ENCODE data around the gene DKK3. TPM values are rescaled to one million over a fixed set of nuclear protein-coding genes. Genes with fewer than 3 reads are reported as not detected.
A peak's percentile ranks its signal among the peaks of the same experiment; 100 is the strongest.

Gene DKK3
- total and polyA plus RNA-seq, 5 donors from 2014 or later: 0.25 to 4.6 (median 1.8) TPM; not detected in 1

GRCh38 chr11:12017243-12017678 is 8.8 kb upstream of the DKK3 start:
- no peak for ATAC-seq (ENCODE audit: low read depth in 2 of 2)
- Histone ChIP-seq H3K27me3 (ENCODE audit: control insufficient read depth, insufficient read depth, low read length) (peaks cover 10% of the 10 kb centered on the region), H3K9me3 (ENCODE audit: control insufficient read depth in 2 of 2, low read length in 2 of 2) (no peaks in the 10 kb centered on the region), H3K36me3 (ENCODE audit: control insufficient read depth, insufficient read depth, low read length) (no peaks in the 10 kb centered on the region), H3K4me3 (ENCODE audit: low read depth, low read length) (no peak overlapping the region), H3K27ac (ENCODE audit: insufficient read depth, low read length, poor library complexity, severe bottlenecking) (no peak overlapping the region), H3K4me1 (ENCODE audit: control insufficient read depth, insufficient read depth, low read length, poor library complexity, severe bottlenecking) (no peaks in the 10 kb centered on the region)
- Mint-ChIP-seq H3K27me3 (peaks cover 50% of the 10 kb centered on the region), H3K27ac (no peak overlapping the region), H3K4me3 (no peak overlapping the region), H3K4me1 (no peaks in the 10 kb centered on the region), H3K36me3 (no peaks in the 10 kb centered on the region), H3K9me3 (peaks cover 0 to 3% (median 0%) of the 10 kb centered on the region in 7 donors)
- DNase-seq: no peak

GRCh38 chr11:12016246-12016645 is 7.8 kb upstream of the DKK3 start:
- no peaks in the 10 kb centered on the region for H3K9me3 ChIP-seq (ENCODE audit: control insufficient read depth in 2 of 2, low read length in 2 of 2)
- Mint-ChIP-seq H3K4me1 (no peaks in the 10 kb centered on the region), H3K36me3 (no peaks in the 10 kb centered on the region), H3K9me3 (peaks cover 0 to 3% (median 0%) of the 10 kb centered on the region in 7 donors), H3K27me3 (peaks cover 53% of the 10 kb centered on the region), H3K4me3 (no peak overlapping the region), H3K27ac (no peak overlapping the region)
- H3K4me1 ChIP-seq (ENCODE audit: control insufficient read depth, insufficient read depth, low read length, poor library complexity, severe bottlenecking): no peaks in the 10 kb centered on the region
- no peak overlapping the region for H3K4me3 ChIP-seq (ENCODE audit: low read depth, low read length)
- peaks cover 7% of the 10 kb centered on the region for H3K27me3 ChIP-seq (ENCODE audit: control insufficient read depth, insufficient read depth, low read length)
- DNase-seq (no peak), ATAC-seq (ENCODE audit: low read depth in 2 of 2) (no peak)
- H3K27ac ChIP-seq (ENCODE audit: insufficient read depth, low read length, poor library complexity, severe bottlenecking): no peak overlapping the region
- H3K36me3 ChIP-seq (ENCODE audit: control insufficient read depth, insufficient read depth, low read length): no peaks in the 10 kb centered on the region

GRCh38 chr11:12015486-12015885 is 7.1 kb upstream of the DKK3 start:
- Mint-ChIP-seq H3K27me3 (peaks cover 61% of the 10 kb centered on the region), H3K4me1 (no peaks in the 10 kb centered on the region), H3K4me3 (no peak overlapping the region), H3K27ac (no peak overlapping the region), H3K36me3 (no peaks in the 10 kb centered on the region), H3K9me3 (peaks cover 0 to 3% (median 0%) of the 10 kb centered on the region in 7 donors)
- H3K4me1 ChIP-seq (ENCODE audit: control insufficient read depth, insufficient read depth, low read length, poor library complexity, severe bottlenecking): no peaks in the 10 kb centered on the region
- no peak for ATAC-seq (ENCODE audit: low read depth in 2 of 2)
- H3K4me3 ChIP-seq (ENCODE audit: low read depth, low read length): no peak overlapping the region
- no peak overlapping the region for H3K27ac ChIP-seq (ENCODE audit: insufficient read depth, low read length, poor library complexity, severe bottlenecking)
- DNase-seq: no peak
- H3K36me3 ChIP-seq (ENCODE audit: control insufficient read depth, insufficient read depth, low read length): no peaks in the 10 kb centered on the region
- H3K27me3 ChIP-seq (ENCODE audit: control insufficient read depth, insufficient read depth, low read length): peaks cover 9% of the 10 kb centered on the region
- H3K9me3 ChIP-seq (ENCODE audit: control insufficient read depth in 2 of 2, low read length in 2 of 2): no peaks in the 10 kb centered on the region

GRCh38 chr11:12013781-12014180 is 5.4 kb upstream of the DKK3 start:
- H3K36me3 Mint-ChIP-seq: no peaks in the 10 kb centered on the region
- no peak for ATAC-seq (ENCODE audit: low read depth in 2 of 2)
- Histone ChIP-seq H3K27ac (ENCODE audit: insufficient read depth, low read length, poor library complexity, severe bottlenecking) (no peak overlapping the region), H3K36me3 (ENCODE audit: control insufficient read depth, insufficient read depth, low read length) (no peaks in the 10 kb centered on the region), H3K9me3 (ENCODE audit: control insufficient read depth in 2 of 2, low read length in 2 of 2) (no peaks in the 10 kb centered on the region), H3K4me3 (ENCODE audit: low read depth, low read length) (no peak overlapping the region), H3K4me1 (ENCODE audit: control insufficient read depth, insufficient read depth, low read length, poor library complexity, severe bottlenecking) (peaks cover 2% of the 10 kb centered on the region), H3K27me3 (ENCODE audit: control insufficient read depth, insufficient read depth, low read length) (peaks cover 12% of the 10 kb centered on the region)
- no peak overlapping the region for H3K4me3 Mint-ChIP-seq
- no peak for DNase-seq
- peaks cover 63% of the 10 kb centered on the region for H3K27me3 Mint-ChIP-seq
- H3K27ac Mint-ChIP-seq: no peak overlapping the region
- H3K9me3 Mint-ChIP-seq: peaks cover 0 to 3% (median 0%) of the 10 kb centered on the region in 7 donors
- peaks cover 0 to 8% (median 0%) of the 10 kb centered on the region in 4 donors for H3K4me1 Mint-ChIP-seq

GRCh38 chr11:12009617-12010321 is 1.3 kb upstream of the DKK3 start:
- H3K27me3 Mint-ChIP-seq: peaks cover 77% of the 10 kb centered on the region
- peaks cover 9% of the 10 kb centered on the region for H3K4me1 ChIP-seq (ENCODE audit: control insufficient read depth, insufficient read depth, low read length, poor library complexity, severe bottlenecking)
- no peaks in the 10 kb centered on the region for H3K36me3 ChIP-seq (ENCODE audit: control insufficient read depth, insufficient read depth, low read length)
- no peak for DNase-seq
- no peak overlapping the region for H3K27ac Mint-ChIP-seq
- H3K4me1 Mint-ChIP-seq: peaks cover 0 to 16% (median 1%) of the 10 kb centered on the region in 4 donors
- H3K27me3 ChIP-seq (ENCODE audit: control insufficient read depth, insufficient read depth, low read length): peaks cover 31% of the 10 kb centered on the region
- no peaks in the 10 kb centered on the region for H3K9me3 ChIP-seq (ENCODE audit: control insufficient read depth in 2 of 2, low read length in 2 of 2)
- no peaks in the 10 kb centered on the region for H3K36me3 Mint-ChIP-seq
- H3K4me3 Mint-ChIP-seq: peak overlapping the region in 3 of 4 donors; percentile 18 to 64 (median 62)
- no peak overlapping the region for H3K4me3 ChIP-seq (ENCODE audit: low read depth, low read length)
- peaks cover 0 to 3% (median 0%) of the 10 kb centered on the region in 7 donors for H3K9me3 Mint-ChIP-seq
- no peak for ATAC-seq (ENCODE audit: low read depth in 2 of 2)
- no peak overlapping the region for H3K27ac ChIP-seq (ENCODE audit: insufficient read depth, low read length, poor library complexity, severe bottlenecking)

GRCh38 chr11:12008790-12009616 is 577 bp upstream of the DKK3 start:
- no peak overlapping the region for H3K4me3 ChIP-seq (ENCODE audit: low read depth, low read length)
- peak overlapping the region in 2 of 4 donors; percentile 64 to 68 for H3K4me3 Mint-ChIP-seq
- DNase-seq (no peak), ATAC-seq (ENCODE audit: low read depth in 2 of 2) (peak in 1 of 2 donors; percentile 38)
- no peak overlapping the region for H3K27ac Mint-ChIP-seq
- H3K9me3 Mint-ChIP-seq: peaks cover 0 to 3% (median 0%) of the 10 kb centered on the region in 7 donors
- peaks cover 38% of the 10 kb centered on the region for H3K27me3 ChIP-seq (ENCODE audit: control insufficient read depth, insufficient read depth, low read length)
- no peaks in the 10 kb centered on the region for H3K36me3 Mint-ChIP-seq
- H3K27ac ChIP-seq (ENCODE audit: insufficient read depth, low read length, poor library complexity, severe bottlenecking): no peak overlapping the region
- H3K36me3 ChIP-seq (ENCODE audit: control insufficient read depth, insufficient read depth, low read length): no peaks in the 10 kb centered on the region
- peaks cover 81% of the 10 kb centered on the region for H3K27me3 Mint-ChIP-seq
- H3K4me1 Mint-ChIP-seq: peaks cover 0 to 16% (median 1%) of the 10 kb centered on the region in 4 donors
- peaks cover 9% of the 10 kb centered on the region for H3K4me1 ChIP-seq (ENCODE audit: control insufficient read depth, insufficient read depth, low read length, poor library complexity, severe bottlenecking)
- H3K9me3 ChIP-seq (ENCODE audit: control insufficient read depth in 2 of 2, low read length in 2 of 2): no peaks in the 10 kb centered on the region

GRCh38 chr11:12007230-12007593 is 1.2 kb downstream of the DKK3 start:
- Mint-ChIP-seq H3K27me3 (peaks cover 70% of the 10 kb centered on the region), H3K4me1 (peaks cover 0 to 16% (median 1%) of the 10 kb centered on the region in 4 donors), H3K27ac (no peak overlapping the region), H3K36me3 (no peaks in the 10 kb centered on the region), H3K4me3 (peak overlapping the region in 1 of 4 donors; percentile 15), H3K9me3 (peaks cover 0 to 1% (median 0%) of the 10 kb centered on the region in 7 donors)
- DNase-seq: no peak
- H3K9me3 ChIP-seq (ENCODE audit: control insufficient read depth in 2 of 2, low read length in 2 of 2): no peaks in the 10 kb centered on the region
- H3K4me1 ChIP-seq (ENCODE audit: control insufficient read depth, insufficient read depth, low read length, poor library complexity, severe bottlenecking): peaks cover 9% of the 10 kb centered on the region
- no peak overlapping the region for H3K27ac ChIP-seq (ENCODE audit: insufficient read depth, low read length, poor library complexity, severe bottlenecking)
- ATAC-seq (ENCODE audit: low read depth in 2 of 2): no peak
- H3K27me3 ChIP-seq (ENCODE audit: control insufficient read depth, insufficient read depth, low read length): peaks cover 45% of the 10 kb centered on the region
- H3K4me3 ChIP-seq (ENCODE audit: low read depth, low read length): no peak overlapping the region
- no peaks in the 10 kb centered on the region for H3K36me3 ChIP-seq (ENCODE audit: control insufficient read depth, insufficient read depth, low read length)
